Fibroblast of the aortic adventitia (primary cell): ENCODE data around the gene PKNOX2. TPM values are rescaled to one million over a fixed set of nuclear protein-coding genes. Genes with fewer than 3 reads are reported as not detected.

Experiments
- DNase-seq: peaks from one replicate; pipeline ENCODE4 v3.0.0-alpha.2; 2010; ENCODE audit warnings: low read depth
- H3K4me3 ChIP-seq: 2 replicates; pipeline ENCODE4 v1.5.1; 2011; ENCODE audit warnings: low read depth, mild to moderate bottlenecking, control low read depth, low read length, moderate library complexity
- CTCF ChIP-seq: IDR thresholded peaks from 2 replicates; pipeline ENCODE4 v1.5.1; 2011; ENCODE audit warnings: mild to moderate bottlenecking, low read length, control low read depth, inconsistent platforms; ENCODE audit not compliant: insufficient read depth
- total RNA-seq: library from RNA; depleted of rRNA; stranded (reverse); fragments of >200 nt; gene quantifications from 2 replicates; pipeline ENCODE4 v1.2.3, GENCODE V29; 2012; ENCODE audit warnings: low replicate concordance

The PKNOX2 gene
- total RNA-seq, 1 donor, result 2.0 TPM

GRCh38 chr11:125247431-125247830 is 82.9 kb downstream of the PKNOX2 start:
- no peak for TF ChIP-seq CTCF
- H3K4me3 ChIP-seq, result no peak overlapping the region

DNA sequence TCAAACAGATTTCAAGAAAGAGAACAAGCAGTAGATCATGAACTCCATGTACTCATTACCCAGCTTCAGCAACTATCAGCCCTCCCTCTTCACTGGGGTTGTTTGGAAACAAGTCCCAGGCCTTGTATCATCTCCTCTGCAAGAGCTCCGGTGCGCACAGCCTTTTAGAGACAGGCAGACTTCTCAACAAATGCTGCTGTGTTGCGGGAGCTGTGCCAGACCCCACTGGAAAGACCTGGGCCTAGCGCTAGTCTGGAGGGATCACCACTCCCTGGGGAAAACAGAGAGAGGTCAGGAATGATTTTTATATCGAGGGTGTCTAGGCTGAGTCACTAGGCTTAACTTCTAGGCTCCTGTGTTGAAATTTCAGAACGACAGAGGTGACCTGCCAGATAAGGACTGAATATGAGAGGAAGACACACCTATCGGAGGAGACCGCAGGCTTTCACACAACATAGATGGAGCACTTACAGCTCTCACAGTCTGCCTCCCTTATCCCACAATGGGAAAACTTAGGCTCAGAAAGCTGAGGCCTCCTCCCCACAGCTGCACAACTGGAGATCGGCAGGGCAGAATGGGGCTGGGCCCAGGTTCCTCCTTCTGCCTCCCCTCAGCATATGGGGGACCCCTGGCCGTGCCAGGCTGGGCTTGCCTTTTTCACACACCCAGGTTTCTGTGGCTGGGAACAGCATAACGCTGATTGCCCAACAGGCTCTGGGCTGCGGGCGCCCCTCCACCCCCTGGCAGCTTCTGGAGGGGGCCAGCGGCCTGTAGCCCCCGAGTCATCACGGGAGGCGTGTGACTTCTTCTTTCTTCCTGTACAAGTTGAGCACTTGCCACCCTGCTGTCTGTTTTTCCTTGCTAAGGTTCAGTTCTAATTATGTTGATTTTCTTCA is 86.0 kb downstream of the PKNOX2 start:
- H3K4me3 ChIP-seq, result no peak overlapping the region
- TF ChIP-seq CTCF, result no peak
- DNase-seq, result no peak

More at GRCh38 chr11:125247431-125247830, 82.9 kb downstream of the PKNOX2 start:
- DNase-seq, result no peak

GRCh38 chr11:125251214-125251545 is 86.6 kb downstream of the PKNOX2 start:
- DNase-seq, result no peak
- no peak overlapping the region for H3K4me3 ChIP-seq
- TF ChIP-seq CTCF, result no peak

DNA sequence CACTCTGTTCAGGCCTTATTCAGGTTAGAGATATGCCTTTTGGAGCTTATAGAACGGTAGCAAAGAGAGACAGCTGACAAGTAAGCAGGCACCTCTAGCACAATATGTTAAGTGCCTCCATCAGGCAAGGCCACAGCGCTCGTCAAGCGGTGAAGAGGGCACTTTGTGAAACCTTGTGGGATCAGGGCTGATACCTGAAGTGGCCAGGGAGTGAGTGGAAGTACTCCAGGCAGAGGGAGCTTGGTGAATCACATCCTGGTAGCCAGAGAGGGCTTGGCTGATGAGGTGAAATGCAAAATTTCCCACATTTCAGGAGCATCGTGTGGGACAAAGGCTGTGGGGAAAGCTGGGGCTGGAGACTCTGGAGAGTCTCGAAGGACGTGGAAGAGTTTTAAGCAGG is 87.4 kb downstream of the PKNOX2 start:
- no peak for DNase-seq
- no peak for TF ChIP-seq CTCF
- H3K4me3 ChIP-seq, result no peak overlapping the region

GRCh38 chr11:125253289-125253688 is 88.7 kb downstream of the PKNOX2 start:
- no peak for TF ChIP-seq CTCF
- H3K4me3 ChIP-seq, result no peak overlapping the region
- no peak for DNase-seq

- no peak overlapping the region for H3K4me3 ChIP-seq
- no peak for DNase-seq
- TF ChIP-seq CTCF, result no peak
Measured at GRCh38 chr11:125253795-125254525, 89.4 kb downstream of the PKNOX2 start.
